Islet precursor cell (in vitro differentiated cells): ENCODE data around the gene DDIT4.
"Not testable (repeated sequence)": the region's sequence is repeated elsewhere in the genome, so short reads cannot be mapped to it uniquely, and the experiment has no call there.

ENCODE experiments used
- DNase-seq: peaks from one replicate; pipeline ENCODE4 v3.0.0-alpha.2; 2018

DDIT4 gene

GRCh38 chr10:72268475-72269200 lies 5.1 kb upstream of the DDIT4 start:
- not testable (repeated sequence) for DNase-seq

DNA sequence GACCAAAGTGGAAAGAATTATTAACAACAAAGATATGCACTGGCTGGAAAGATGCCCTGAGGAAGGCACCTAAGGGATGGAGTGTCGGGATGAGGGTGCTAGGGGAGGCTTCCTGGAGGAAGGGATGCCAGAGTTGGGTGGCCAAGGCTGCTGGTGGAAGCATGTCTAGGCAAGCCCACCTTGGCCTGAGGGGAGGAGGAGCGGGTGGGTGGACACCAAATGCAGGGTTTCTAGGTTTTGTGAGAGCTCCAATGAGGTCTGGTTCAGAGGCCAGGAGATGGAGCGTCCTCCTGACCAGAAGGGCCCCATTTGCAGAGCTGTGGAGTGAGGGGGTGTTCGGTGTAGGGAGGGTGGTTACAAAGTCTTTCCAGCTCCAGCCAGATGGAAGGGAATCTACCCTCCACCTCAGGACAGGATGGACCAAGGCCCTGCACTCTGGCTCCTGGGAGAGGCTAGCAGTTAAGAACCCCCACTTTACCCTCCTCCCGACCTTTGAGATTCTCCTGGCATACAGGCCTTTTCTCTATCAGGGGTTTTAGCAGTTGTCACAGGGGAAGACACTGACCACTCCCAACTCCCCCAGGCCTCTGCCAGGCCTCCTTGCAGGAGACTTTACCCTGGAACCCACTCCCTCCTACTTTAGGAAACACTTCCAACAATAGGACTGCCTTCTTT lies 3.0 kb upstream of the DDIT4 start:
- DNase-seq, result peak; percentile 56

DNA sequence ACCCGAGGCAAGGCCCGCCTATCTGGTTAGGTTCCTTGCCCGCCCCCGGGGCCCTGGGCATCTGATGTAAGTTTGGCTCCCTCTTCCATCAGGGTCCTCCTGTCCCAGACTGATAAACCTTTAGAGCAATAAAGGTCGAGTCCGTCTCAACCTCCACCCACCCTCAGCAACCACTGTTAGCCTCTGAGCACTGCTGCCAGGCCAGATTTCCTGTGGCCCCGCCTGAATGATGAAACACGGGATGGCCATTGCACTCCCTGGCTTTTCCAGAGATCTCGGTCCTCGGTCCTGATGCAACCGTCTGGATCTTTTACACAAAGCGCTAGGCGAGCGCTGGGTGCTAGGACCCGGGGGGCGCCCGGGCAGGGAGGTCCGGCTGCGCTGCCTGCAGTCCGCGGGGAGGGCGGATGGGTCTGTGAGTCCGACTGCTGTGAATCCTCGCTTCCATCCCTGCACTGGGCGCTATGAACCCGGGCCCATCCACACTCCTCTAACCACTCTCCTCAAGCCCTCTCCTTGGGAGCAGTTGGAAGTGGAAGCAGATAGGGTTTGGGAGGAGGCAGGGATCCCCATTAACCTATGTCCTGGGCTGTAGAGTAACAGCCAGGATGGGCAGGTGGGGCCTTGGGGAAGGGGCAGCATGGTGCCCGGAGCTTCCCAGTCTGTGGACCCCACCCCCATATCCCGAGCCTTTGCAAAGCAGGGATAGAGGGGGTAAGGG lies 875 bp upstream of the DDIT4 start:
- DNase-seq, result peak; percentile 99

- DNase-seq, result no peak
Observed at GRCh38 chr10:72274213-72274729, 547 bp downstream of the DDIT4 start.

DNA sequence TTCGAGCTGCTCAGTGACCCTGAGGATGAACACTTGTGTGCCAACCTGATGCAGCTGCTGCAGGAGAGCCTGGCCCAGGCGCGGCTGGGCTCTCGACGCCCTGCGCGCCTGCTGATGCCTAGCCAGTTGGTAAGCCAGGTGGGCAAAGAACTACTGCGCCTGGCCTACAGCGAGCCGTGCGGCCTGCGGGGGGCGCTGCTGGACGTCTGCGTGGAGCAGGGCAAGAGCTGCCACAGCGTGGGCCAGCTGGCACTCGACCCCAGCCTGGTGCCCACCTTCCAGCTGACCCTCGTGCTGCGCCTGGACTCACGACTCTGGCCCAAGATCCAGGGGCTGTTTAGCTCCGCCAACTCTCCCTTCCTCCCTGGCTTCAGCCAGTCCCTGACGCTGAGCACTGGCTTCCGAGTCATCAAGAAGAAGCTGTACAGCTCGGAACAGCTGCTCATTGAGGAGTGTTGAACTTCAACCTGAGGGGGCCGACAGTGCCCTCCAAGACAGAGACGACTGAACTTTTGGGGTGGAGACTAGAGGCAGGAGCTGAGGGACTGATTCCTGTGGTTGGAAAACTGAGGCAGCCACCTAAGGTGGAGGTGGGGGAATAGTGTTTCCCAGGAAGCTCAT lies 1.1 kb downstream of the DDIT4 start:
- peak; percentile 84 for DNase-seq

DNA sequence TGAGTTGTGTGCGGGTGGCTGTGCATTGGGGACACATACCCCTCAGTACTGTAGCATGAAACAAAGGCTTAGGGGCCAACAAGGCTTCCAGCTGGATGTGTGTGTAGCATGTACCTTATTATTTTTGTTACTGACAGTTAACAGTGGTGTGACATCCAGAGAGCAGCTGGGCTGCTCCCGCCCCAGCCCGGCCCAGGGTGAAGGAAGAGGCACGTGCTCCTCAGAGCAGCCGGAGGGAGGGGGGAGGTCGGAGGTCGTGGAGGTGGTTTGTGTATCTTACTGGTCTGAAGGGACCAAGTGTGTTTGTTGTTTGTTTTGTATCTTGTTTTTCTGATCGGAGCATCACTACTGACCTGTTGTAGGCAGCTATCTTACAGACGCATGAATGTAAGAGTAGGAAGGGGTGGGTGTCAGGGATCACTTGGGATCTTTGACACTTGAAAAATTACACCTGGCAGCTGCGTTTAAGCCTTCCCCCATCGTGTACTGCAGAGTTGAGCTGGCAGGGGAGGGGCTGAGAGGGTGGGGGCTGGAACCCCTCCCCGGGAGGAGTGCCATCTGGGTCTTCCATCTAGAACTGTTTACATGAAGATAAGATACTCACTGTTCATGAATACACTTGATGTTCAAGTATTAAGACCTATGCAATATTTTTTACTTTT lies 1.8 kb downstream of the DDIT4 start:
- no peak for DNase-seq

DNA sequence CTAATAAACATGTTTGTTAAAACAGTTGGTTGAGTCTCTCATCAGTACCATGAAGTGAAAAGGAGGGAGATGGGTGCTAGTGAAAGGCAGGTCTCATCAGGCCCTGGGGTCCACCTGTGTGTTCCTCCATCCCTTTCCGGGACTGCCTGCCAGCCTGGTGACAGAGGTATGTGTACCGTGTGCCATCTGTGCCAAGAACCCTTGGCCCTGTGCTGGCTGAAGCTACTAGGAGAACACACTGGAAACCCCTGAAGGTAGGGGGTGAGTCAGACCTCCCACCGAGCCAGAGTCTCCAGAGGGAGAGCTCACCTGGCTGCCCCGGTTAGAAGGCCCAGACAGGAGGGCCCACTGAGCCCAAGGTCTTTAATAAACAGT lies 2.3 kb downstream of the DDIT4 start:
- no peak for DNase-seq

DNA sequence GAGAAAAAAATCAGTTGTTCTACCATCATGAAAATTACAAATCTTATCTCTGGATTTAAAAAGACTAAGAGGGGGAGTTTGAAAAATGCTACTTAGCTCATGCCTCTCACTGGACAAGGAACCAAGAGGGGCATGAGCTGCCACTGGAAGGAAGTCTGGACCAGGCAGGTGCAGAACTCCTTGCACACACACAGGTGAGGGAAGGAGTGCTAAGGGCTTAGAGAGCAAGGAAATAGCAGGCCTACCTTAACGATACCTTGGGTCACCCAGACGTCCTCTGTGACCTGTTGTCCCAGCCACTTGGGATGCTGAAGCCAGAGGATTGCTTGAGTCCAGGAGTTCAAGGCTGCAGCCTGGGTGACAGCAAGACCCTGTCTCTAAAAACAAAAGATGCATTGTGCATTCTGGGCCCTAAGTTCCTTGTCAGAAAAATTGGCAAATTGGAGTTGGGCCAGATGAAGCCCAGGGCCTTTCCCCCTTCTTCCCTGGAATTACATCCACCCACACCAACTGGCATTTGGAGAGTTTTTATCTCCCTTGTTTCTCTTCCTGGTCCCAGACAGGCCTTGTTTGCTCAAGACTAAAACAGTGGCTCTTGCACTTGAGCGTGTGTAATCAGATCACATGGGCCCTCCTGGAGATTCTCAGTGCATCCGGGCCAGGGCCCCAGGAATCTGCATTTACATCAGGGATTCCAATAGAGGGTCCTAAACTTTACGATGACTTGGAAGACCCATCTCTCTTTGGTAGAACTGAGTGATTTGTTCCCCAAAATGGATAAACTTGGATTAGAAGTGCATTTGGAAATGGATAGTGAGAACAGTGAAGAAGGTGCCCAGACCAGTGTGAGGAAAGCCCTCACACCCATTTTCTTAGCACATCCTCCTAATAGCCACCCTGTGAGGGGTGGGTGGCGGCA lies 3.0 kb downstream of the DDIT4 start:
- peak; percentile 69 for DNase-seq

GRCh38 chr10:72277340-72277995 lies 3.7 kb downstream of the DDIT4 start:
- DNase-seq, result no peak

- no peak for DNase-seq
Observed at GRCh38 chr10:72277996-72278667, 4.4 kb downstream of the DDIT4 start.

GRCh38 chr10:72278668-72279393 lies 5.1 kb downstream of the DDIT4 start:
- DNase-seq, result no peak

- DNase-seq, result not testable (repeated sequence)
Observed at GRCh38 chr10:72279587-72279986, 5.9 kb downstream of the DDIT4 start.

GRCh38 chr10:72283131-72283530 lies 9.4 kb downstream of the DDIT4 start:
- DNase-seq, result no peak

DNA sequence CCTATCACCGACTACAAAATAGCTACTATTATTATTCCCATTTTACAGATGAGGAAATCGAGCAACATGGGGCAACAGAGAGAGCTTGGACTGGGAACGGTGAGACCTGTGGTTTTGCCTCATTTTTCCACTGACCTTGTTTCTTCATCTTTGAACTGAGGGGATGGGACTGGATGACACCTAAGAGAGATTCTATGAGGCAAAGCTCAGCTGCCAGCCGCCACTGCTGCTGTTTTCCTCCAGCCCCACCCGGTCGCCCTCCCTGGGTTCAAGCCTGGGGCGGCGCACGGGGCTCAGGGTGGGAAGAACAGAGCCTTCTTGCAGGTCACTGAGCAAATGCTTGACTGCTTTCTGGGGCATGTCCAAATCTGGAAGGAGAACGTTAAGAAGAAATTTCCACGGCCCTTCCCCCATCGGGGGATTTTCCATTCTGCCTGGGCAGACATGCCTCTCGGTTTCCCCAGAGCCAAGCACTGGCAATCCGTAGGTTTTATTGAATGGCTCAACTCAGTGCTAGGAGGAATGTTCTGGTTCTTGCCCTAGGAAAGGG lies 12.3 kb downstream of the DDIT4 start:
- DNase-seq, result no peak

- no peak for DNase-seq
Observed at GRCh38 chr10:72291019-72291532, 17.4 kb downstream of the DDIT4 start.

DNA sequence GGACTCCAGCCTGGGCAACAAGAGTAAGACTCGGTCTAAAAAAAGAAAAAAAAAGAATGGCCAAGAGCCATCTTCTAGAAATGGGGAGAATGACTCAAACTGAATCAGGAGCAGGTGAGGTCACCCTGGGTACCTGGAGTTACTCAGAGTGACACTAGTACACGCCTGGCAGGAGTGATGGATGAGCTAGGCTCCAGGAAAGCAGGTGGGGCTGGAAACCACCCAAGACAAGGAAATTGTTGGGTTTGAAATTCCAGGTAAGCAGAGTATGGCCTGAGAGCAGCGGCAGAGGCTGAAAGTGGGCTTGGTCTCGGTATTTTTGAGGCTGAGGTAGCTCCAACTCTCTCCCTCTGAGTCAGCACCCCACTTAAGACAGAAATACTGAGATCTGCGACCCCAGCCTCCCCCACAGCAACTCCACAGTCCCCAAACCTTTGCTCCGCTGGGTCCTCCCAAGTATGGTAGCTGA lies 18.5 kb downstream of the DDIT4 start:
- DNase-seq, result peak; percentile 93

DNA sequence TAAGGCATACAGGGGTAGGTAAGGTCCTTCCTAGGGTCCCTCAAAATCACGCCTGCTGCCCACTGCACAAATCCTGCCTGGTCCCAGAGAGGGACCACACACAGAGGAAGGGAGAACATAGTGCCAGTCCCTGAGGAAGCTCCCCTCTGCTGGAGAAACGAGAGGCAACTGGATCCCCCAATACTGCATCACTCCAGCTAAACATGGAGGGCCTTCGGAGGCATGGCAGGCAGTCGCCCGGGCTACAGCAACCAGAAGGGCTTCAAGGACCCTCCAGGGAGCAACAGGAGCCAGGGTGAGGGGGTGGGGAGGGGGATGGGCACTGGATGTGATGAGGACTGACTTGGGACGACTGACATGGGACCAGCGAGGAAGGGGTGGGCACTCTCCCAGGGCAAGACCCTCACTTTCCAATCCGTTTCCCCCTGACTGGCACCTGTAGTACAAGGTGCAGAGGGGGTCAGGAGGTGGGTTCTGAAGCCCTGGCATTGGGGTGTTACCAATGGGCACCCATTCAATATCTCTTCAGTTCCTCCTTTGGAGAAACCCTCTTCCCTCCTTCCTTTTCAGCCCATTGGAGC lies 21.7 kb downstream of the DDIT4 start:
- no peak for DNase-seq

GRCh38 chr10:72296829-72297280 lies 23.1 kb downstream of the DDIT4 start:
- not testable (repeated sequence) for DNase-seq
